OCI-LY7 (cell line): ENCODE measurements around the gene FHOD3.

Experiments
- CTCF ChIP-seq: fragments of 200-600 bp; sonication (generic); conservative IDR thresholded peaks from 2 replicates; pipeline ENCODE4 v1.5.1; 2014; ENCODE audit warnings: mild to moderate bottlenecking, antibody characterized with exemption, low read length, moderate library complexity, mixed read lengths
- EZH2phosphoT487 ChIP-seq: fragments of 200-600 bp; sonication (generic); IDR thresholded peaks from 2 replicates; pipeline ENCODE4 v1.6.1; 2018; ENCODE audit warnings: low read depth, borderline replicate concordance, mild to moderate bottlenecking, mixed run types, antibody characterized with exemption, low read length, moderate library complexity, mixed read lengths

DNA sequence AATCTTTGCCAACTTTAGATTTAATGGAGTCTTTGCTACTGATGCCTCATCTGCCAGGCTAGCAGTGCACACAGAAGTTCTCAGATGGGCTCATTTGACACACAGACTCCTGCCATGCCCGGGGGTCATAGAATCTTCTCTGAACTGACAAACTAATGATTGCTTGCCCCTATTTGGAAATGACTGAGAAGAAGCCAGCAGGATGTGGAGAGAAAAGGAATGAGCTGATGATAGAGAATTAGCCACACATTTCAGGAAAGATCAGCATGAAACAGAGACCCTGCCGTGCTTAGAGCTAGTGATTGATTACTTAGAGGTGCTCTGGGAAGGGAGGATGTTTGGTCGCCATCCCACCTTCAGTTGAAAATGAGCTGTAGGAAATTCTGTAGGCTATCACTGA, 352.8 kb downstream of the FHOD3 start:
- TF ChIP-seq CTCF: no peak
- TF ChIP-seq EZH2phosphoT487: no peak
